Measurements from ENCODE around the gene MSL3B.
"Not testable (repeated sequence)": the region's sequence is repeated elsewhere in the genome, so short reads cannot be mapped to it uniquely, and the experiment has no call there.

MSL3B gene

GRCh38 chr2:233867993-233868532, at the start of gene MSL3B:
TSS of gene MSL3B (minus strand) at chr2:233868386.
- DNase-seq = peak; percentile 75

- no peak for DNase-seq
Observed at GRCh38 chr2:233917116-233917515, 48.9 kb upstream of the MSL3B start, which contains the start of gene TRPM8. TSS of gene TRPM8 (plus strand) at chr2:233917373. CDS start at chr2:233926538, 9,165 bp downstream.

- DNase-seq = no peak
Observed at GRCh38 chr2:233915128-233915527, 46.9 kb upstream of the MSL3B start.

GRCh38 chr2:233912691-233913423, 44.7 kb upstream of the MSL3B start:
- DNase-seq = no peak

- no peak for DNase-seq
Observed at GRCh38 chr2:233907627-233908026, 39.4 kb upstream of the MSL3B start.

GRCh38 chr2:233905945-233906344, 37.8 kb upstream of the MSL3B start:
- DNase-seq = no peak

GRCh38 chr2:233901884-233902283, 33.7 kb upstream of the MSL3B start:
- DNase-seq = no peak

GRCh38 chr2:233901367-233901766, 33.2 kb upstream of the MSL3B start:
- no peak for DNase-seq

GRCh38 chr2:233896253-233896652, 28.1 kb upstream of the MSL3B start:
- DNase-seq = not testable (repeated sequence)

- no peak for DNase-seq
Observed at GRCh38 chr2:233892793-233893192, 24.6 kb upstream of the MSL3B start.

- DNase-seq = no peak
Observed at GRCh38 chr2:233882353-233882752, 14.2 kb upstream of the MSL3B start.

GRCh38 chr2:233872125-233872524, 3.9 kb upstream of the MSL3B start:
- DNase-seq = not testable (repeated sequence)

- DNase-seq = no peak
Observed at GRCh38 chr2:233871432-233871831, 3.2 kb upstream of the MSL3B start.

- no peak for DNase-seq
Observed at GRCh38 chr2:233866479-233866878, 1.7 kb downstream of the MSL3B start.

- DNase-seq = no peak
Observed at GRCh38 chr2:233865838-233866237, 2.3 kb downstream of the MSL3B start.

GRCh38 chr2:233862261-233862768, 5.9 kb downstream of the MSL3B start:
- DNase-seq = no peak

GRCh38 chr2:233858331-233858730, 9.9 kb downstream of the MSL3B start:
- DNase-seq = no peak

- DNase-seq = peak; percentile 42
Observed at GRCh38 chr2:233857511-233858141, 10.6 kb downstream of the MSL3B start.

GRCh38 chr2:233856184-233856583, 12.0 kb downstream of the MSL3B start:
- no peak for DNase-seq

GRCh38 chr2:233855345-233855744, 12.8 kb downstream of the MSL3B start:
- DNase-seq = no peak

- peak; percentile 93 for DNase-seq
Observed at GRCh38 chr2:233854241-233854981, 13.8 kb downstream of the MSL3B start, which contains the start of gene HJURP. TSS of gene HJURP (minus strand) at chr2:233854535. CDS start at chr2:233854500, 35 bp downstream.

- DNase-seq = no peak
Observed at GRCh38 chr2:233853883-233854240, 14.3 kb downstream of the MSL3B start.

GRCh38 chr2:233853353-233853752, 14.8 kb downstream of the MSL3B start:
- DNase-seq = no peak

All from NCI-H774 (cell line).